WI38 (cell line): ENCODE measurements around the gene CRY1.

ENCODE experiments used
- H3K4me3 ChIP-seq: 2 replicates; pipeline ENCODE4 v1.5.1; 2011; ENCODE audit warnings: low read depth, mild to moderate bottlenecking, control low read depth, low read length
- TF ChIP-seq, protein P1 (sequence below): IDR thresholded peaks from 2 replicates; pipeline ENCODE4 v1.5.1; 2012; ENCODE audit warnings: low read depth, mild to moderate bottlenecking, control low read depth, low read length

The CRY1 gene

DNA sequence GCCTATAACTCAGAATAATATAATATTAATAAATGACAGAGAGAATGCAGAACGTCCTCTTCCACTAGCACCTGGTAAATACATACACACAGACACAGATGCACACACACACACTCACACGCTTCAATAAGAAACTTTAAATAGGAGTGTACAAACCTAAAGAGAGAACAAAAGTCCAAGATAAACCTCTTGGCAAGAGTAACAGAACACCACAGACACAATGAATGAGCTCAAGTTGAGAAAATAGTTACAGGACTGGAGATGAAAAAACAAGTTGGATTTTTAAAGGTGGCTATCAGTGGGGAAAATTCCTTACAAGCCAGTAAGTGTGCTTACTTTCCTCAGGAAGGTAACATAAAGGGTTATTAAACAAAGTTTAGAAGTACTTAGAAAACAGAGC, 35.2 kb downstream of the CRY1 start:
- no peak overlapping the region for H3K4me3 ChIP-seq
- TF ChIP-seq, protein P1, sequence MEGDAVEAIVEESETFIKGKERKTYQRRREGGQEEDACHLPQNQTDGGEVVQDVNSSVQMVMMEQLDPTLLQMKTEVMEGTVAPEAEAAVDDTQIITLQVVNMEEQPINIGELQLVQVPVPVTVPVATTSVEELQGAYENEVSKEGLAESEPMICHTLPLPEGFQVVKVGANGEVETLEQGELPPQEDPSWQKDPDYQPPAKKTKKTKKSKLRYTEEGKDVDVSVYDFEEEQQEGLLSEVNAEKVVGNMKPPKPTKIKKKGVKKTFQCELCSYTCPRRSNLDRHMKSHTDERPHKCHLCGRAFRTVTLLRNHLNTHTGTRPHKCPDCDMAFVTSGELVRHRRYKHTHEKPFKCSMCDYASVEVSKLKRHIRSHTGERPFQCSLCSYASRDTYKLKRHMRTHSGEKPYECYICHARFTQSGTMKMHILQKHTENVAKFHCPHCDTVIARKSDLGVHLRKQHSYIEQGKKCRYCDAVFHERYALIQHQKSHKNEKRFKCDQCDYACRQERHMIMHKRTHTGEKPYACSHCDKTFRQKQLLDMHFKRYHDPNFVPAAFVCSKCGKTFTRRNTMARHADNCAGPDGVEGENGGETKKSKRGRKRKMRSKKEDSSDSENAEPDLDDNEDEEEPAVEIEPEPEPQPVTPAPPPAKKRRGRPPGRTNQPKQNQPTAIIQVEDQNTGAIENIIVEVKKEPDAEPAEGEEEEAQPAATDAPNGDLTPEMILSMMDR: no peak

- TF ChIP-seq, protein P1: no peak
Measured at GRCh38 chr12:107057071-107057834, 36.1 kb downstream of the CRY1 start.

GRCh38 chr12:107053709-107054108, 39.6 kb downstream of the CRY1 start:
- TF ChIP-seq, protein P1: no peak
- H3K4me3 ChIP-seq: no peak overlapping the region

More at GRCh38 chr12:107057071-107057834, 36.1 kb downstream of the CRY1 start:
- H3K4me3 ChIP-seq: no peak overlapping the region

DNA sequence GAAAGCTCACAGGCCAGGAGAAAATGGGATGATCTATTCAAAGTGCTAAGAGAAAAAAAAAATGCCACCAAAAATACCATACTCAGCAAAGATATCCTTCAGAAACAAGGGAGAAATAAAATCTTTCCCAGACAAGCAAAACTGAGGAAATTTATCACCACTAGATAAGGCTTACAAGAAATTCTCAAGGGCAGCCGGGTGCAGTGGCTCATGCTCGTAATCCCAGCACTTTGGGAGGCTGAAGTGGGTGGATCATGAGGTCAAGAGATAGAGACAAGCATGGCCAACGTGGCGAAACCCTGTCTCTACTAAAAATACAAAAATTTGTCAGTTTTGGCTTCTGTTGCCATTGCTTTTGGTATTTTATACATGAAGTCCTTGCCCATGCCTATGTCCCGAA, 48.2 kb downstream of the CRY1 start:
- TF ChIP-seq, protein P1: no peak

GRCh38 chr12:107042801-107043200, 50.5 kb downstream of the CRY1 start:
- H3K4me3 ChIP-seq: no peak overlapping the region
- TF ChIP-seq, protein P1: no peak

More for the DNA sequence above, 48.2 kb downstream of the CRY1 start:
- H3K4me3 ChIP-seq: no peak overlapping the region

DNA sequence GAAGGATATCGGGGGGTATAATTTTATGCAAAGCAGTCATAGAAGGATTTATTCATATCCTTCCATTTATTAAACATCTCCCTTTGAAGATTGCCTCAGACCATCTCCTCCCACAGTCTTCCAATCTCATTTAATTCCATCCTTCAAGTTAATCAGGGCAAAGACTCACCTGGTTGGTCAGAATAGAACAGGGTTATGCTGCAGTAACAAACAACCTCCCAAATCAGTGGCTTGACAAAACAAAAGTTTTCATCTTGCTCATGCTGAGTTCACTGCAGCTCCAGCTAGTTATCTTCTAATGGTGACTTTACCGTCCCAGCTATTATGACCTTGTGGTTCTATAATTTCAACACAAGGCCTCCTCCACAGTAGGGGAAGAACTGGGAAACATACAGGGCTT, 57.6 kb downstream of the CRY1 start:
- TF ChIP-seq, protein P1: no peak
- H3K4me3 ChIP-seq: no peak overlapping the region

- no peak overlapping the region for H3K4me3 ChIP-seq
- TF ChIP-seq, protein P1: no peak
Measured at GRCh38 chr12:107033758-107034739, 59.3 kb downstream of the CRY1 start.
